CD8-positive, alpha-beta memory T cell (primary cell): ENCODE results near the gene MICALL1. TPM values are rescaled to one million over a fixed set of nuclear protein-coding genes. Genes with fewer than 3 reads are reported as not detected.
A peak's percentile ranks its signal among the peaks of the same experiment; 100 is the strongest.
"Not testable (repeated sequence)": the region's sequence is repeated elsewhere in the genome, so short reads cannot be mapped to it uniquely, and the experiment has no call there.

Experiments used
- CTCF ChIA-PET: fragments of 350-600 bp; sonication (Branson Sonifier 250); formaldehyde crosslinking; loops from one replicate; lab custom pipeline; 2021; ENCODE audit warnings: antibody characterized with exemption; lab: Charles Lee
- POLR2A ChIA-PET: fragments of 350-600 bp; sonication (Branson Sonifier 250); formaldehyde crosslinking; loops from one replicate; lab custom pipeline; 2021; ENCODE audit warnings: antibody characterized with exemption; lab: Charles Lee
- DNase-seq, 5 donors: peaks; one replicate each; pipeline versions ENCODE4 v3.0.0 to v3.0.0-alpha.2; 2020 to 2022; ENCODE audit warnings: mixed read lengths in 1 of 5
- H3K27ac ChIP-seq: one replicate; pipeline ENCODE4 v1.7.0; 2013; ENCODE audit warnings: low read depth, mild to moderate bottlenecking, low read length, moderate library complexity
- H3K27me3 ChIP-seq: 2 replicates; pipeline ENCODE4 v1.7.0; 2013; ENCODE audit warnings: low read length, mild to moderate bottlenecking; ENCODE audit not compliant: insufficient read depth, poor library complexity, severe bottlenecking
- H3K36me3 ChIP-seq: 2 replicates; pipeline ENCODE4 v1.7.0; 2013; ENCODE audit warnings: mild to moderate bottlenecking, low read length, moderate library complexity; ENCODE audit not compliant: insufficient read depth
- H3K4me1 ChIP-seq: 2 replicates; pipeline ENCODE4 v1.7.0; 2013; ENCODE audit warnings: mild to moderate bottlenecking, low read length, moderate library complexity; ENCODE audit not compliant: insufficient read depth
- H3K4me3 ChIP-seq: 2 replicates; pipeline ENCODE4 v1.7.0; 2013; ENCODE audit warnings: mild to moderate bottlenecking, low read length
- H3K9me3 ChIP-seq: 2 replicates; pipeline ENCODE4 v1.7.0; 2013; ENCODE audit warnings: mild to moderate bottlenecking, low read length
- H3K27ac Mint-ChIP-seq, 8 donors: one replicate each; pipeline ENCODE4 v1.8.0; 2020 to 2021; ENCODE audit warnings: mixed read lengths in 8 of 8, mild to moderate bottlenecking in 6 of 8, inconsistent platforms in 3 of 8, moderate library complexity in 3 of 8
- H3K27me3 Mint-ChIP-seq, 2 donors: one replicate each; pipeline ENCODE4 v1.8.0; 2020 to 2021; ENCODE audit warnings: mixed read lengths in 2 of 2, mild to moderate bottlenecking in 1 of 2, moderate library complexity in 1 of 2
- H3K36me3 Mint-ChIP-seq, 3 donors: one replicate each; pipeline ENCODE4 v1.8.0; 2020 to 2021; ENCODE audit warnings: mixed read lengths in 3 of 3, inconsistent platforms in 1 of 3, mild to moderate bottlenecking in 1 of 3
- H3K4me1 Mint-ChIP-seq, 3 donors: one replicate each; pipeline ENCODE4 v1.8.0; 2020 to 2021; ENCODE audit warnings: mixed read lengths in 3 of 3, inconsistent platforms in 1 of 3, mild to moderate bottlenecking in 1 of 3
- H3K4me3 Mint-ChIP-seq, 7 donors: one replicate each; pipeline ENCODE4 v1.8.0; 2020 to 2021; ENCODE audit warnings: mixed read lengths in 7 of 7, mild to moderate bottlenecking in 6 of 7, moderate library complexity in 4 of 7, inconsistent platforms in 2 of 7
- H3K9me3 Mint-ChIP-seq, 5 donors: one replicate each; pipeline ENCODE4 v1.8.0; 2020 to 2022; ENCODE audit warnings: mixed read lengths in 5 of 5, mild to moderate bottlenecking in 3 of 5, moderate library complexity in 2 of 5, inconsistent platforms in 1 of 5
- polyA plus RNA-seq: library from polyadenylated mRNA; unstranded; fragments of 300-500 nt; fragmentation: Illumina TruSeq; gene quantifications from one replicate; pipeline ENCODE4 v1.2.3, GENCODE V29; 2021
- total RNA-seq, 2 experiments: library from RNA; stranded (reverse); gene quantifications; one replicate each; pipeline ENCODE4 v1.2.3, GENCODE V29; 2021

The MICALL1 gene
- total and polyA plus RNA-seq, 3 experiments from 2014 or later: 7.2 to 25.8 (median 25.4) TPM

DNA sequence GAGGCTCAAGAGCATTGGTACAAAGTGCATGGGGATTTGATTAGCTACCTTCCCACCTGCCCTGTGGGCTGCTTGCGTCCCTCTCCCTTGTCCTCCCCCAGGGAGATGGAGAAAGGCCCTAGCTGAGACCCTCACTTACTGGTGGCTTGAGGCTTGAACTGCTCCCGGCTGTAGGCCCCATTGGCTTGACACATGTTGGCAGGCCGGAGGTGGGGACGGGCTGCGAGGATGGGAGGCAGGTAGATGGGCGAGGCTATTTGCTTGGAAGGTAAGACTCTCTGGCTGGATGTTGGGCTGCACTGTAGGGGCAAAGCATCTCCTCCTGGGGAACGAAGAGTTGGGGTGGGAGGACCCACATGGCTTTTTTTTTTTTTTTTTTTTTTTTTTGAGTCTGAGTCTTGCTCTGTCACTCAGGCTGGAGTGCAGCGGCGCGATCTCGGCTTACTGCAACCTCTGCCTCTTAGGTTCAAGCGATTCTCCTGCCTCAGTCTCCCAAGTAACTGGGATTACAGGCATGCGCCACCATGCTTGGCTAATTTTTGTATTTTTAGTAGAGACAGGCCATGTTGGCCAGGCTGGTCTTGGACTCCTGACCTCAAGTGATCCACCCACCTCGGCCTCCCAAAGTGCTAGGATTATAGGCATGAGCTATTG, 41.2 kb downstream of the MICALL1 start:
- H3K9me3 Mint-ChIP-seq, DNase-seq, CTCF ChIA-PET, H3K27me3 ChIP-seq, H3K36me3 ChIP-seq, H3K4me3 ChIP-seq, H3K27me3 Mint-ChIP-seq, H3K27ac Mint-ChIP-seq, H3K9me3 ChIP-seq, H3K4me1 Mint-ChIP-seq, H3K4me1 ChIP-seq, H3K27ac ChIP-seq, H3K4me3 Mint-ChIP-seq, H3K36me3 Mint-ChIP-seq, POLR2A ChIA-PET: not testable (repeated sequence)

- Histone ChIP-seq H3K36me3 (no peaks in the 10 kb centered on the region), H3K4me3 (no peak overlapping the region), H3K4me1 (peaks cover 17% of the 10 kb centered on the region), H3K27me3 (peaks cover 5% of the 10 kb centered on the region), H3K27ac (no peak overlapping the region), H3K9me3 (no peaks in the 10 kb centered on the region)
- peak overlapping the region in 1 of 8 donors; percentile 51 for H3K27ac Mint-ChIP-seq
- CTCF ChIA-PET: interaction anchor here (1.2 to 1.3 kb wide), 2 partner anchors 13 to 45 kb away, joined by 3 read pairs; partner anchors contain the start of gene MICALL1
- H3K36me3 Mint-ChIP-seq: peaks cover 0 to 12% (median 3%) of the 10 kb centered on the region in 3 donors
- DNase-seq: no peak
- POLR2A ChIA-PET: no interaction called here
- H3K4me3 Mint-ChIP-seq: peak overlapping the region in 2 of 7 donors; percentile 17 to 45
- peaks cover 8 to 12% of the 10 kb centered on the region in 2 donors for H3K27me3 Mint-ChIP-seq
- H3K4me1 Mint-ChIP-seq: peaks cover 27 to 31% (median 29%) of the 10 kb centered on the region in 3 donors
- H3K9me3 Mint-ChIP-seq: no peaks in the 10 kb centered on the region
Measured at GRCh38 chr22:37951305-37951704, 45.2 kb downstream of the MICALL1 start.

DNA sequence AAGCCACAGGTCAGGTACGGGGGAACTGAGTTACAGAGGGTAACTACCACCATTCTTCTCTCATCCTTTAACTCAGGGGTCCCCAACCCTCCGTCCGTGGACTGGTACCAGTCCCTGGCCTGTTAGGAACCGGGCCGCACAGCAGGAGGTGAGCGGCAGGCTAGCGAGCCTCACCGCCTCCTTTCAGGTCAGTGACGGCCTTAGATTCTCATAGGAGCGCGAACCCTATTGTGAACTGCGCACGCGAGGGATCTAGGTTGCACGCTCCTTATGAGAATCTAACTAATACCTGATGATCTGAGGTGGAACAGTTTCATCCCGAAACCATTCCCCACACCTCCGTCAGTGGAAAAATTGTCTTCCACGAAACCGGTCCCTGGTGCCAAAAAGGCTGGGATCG, 46.5 kb downstream of the MICALL1 start:
- H3K27me3 Mint-ChIP-seq: peaks cover 9 to 12% of the 10 kb centered on the region in 2 donors
- H3K36me3 Mint-ChIP-seq: peaks cover 4 to 24% (median 14%) of the 10 kb centered on the region in 3 donors
- not testable (repeated sequence) for H3K36me3 ChIP-seq, DNase-seq, H3K9me3 ChIP-seq, H3K27me3 ChIP-seq, H3K9me3 Mint-ChIP-seq, H3K27ac ChIP-seq
- ChIA-PET POLR2A (interaction anchor here (0.6 kb wide), 1 partner anchor 602 kb away, joined by 4 read pairs; no protein-coding TSS in a partner anchor), CTCF (interaction anchor here (1.2 to 1.4 kb wide), 4 partner anchors 12 to 47 kb away, joined by 3 to 4 read pairs (median 3); partner anchors contain the start of gene MICALL1)
- peak overlapping the region; percentile 93 for H3K4me3 ChIP-seq
- H3K4me1 ChIP-seq: peaks cover 17% of the 10 kb centered on the region
- H3K4me3 Mint-ChIP-seq: peak overlapping the region; percentile 94 to 100 (median 99)
- peaks cover 38 to 44% (median 42%) of the 10 kb centered on the region in 3 donors for H3K4me1 Mint-ChIP-seq
- peak overlapping the region in 6 of 8 donors; percentile 36 to 98 (median 58) for H3K27ac Mint-ChIP-seq

- DNase-seq: no peak
- Histone ChIP-seq H3K9me3 (no peaks in the 10 kb centered on the region), H3K4me3 (peak overlapping the region; percentile 93), H3K27ac (peak overlapping the region; percentile 77), H3K4me1 (peaks cover 17% of the 10 kb centered on the region), H3K27me3 (peaks cover 5% of the 10 kb centered on the region), H3K36me3 (peaks cover 10% of the 10 kb centered on the region)
- peaks cover 41 to 47% (median 45%) of the 10 kb centered on the region in 3 donors for H3K4me1 Mint-ChIP-seq
- H3K27me3 Mint-ChIP-seq: peaks cover 8 to 12% of the 10 kb centered on the region in 2 donors
- ChIA-PET POLR2A (interaction anchor here (0.6 kb wide), 1 partner anchor 18 kb away, joined by 4 read pairs; no protein-coding TSS in a partner anchor), CTCF (interaction anchor here (1.3 to 2.0 kb wide), 4 partner anchors 13 to 135 kb away, joined by 3 to 7 read pairs (median 4); partner anchors contain the start of gene MICALL1)
- no peaks in the 10 kb centered on the region for H3K9me3 Mint-ChIP-seq
- H3K4me3 Mint-ChIP-seq: peak overlapping the region; percentile 94 to 100 (median 99)
- peaks cover 4 to 28% (median 16%) of the 10 kb centered on the region in 3 donors for H3K36me3 Mint-ChIP-seq
- H3K27ac Mint-ChIP-seq: peak overlapping the region in 7 of 8 donors; percentile 63 to 100 (median 98)
Measured at GRCh38 chr22:37953062-37953436, 47.0 kb downstream of the MICALL1 start.

DNA sequence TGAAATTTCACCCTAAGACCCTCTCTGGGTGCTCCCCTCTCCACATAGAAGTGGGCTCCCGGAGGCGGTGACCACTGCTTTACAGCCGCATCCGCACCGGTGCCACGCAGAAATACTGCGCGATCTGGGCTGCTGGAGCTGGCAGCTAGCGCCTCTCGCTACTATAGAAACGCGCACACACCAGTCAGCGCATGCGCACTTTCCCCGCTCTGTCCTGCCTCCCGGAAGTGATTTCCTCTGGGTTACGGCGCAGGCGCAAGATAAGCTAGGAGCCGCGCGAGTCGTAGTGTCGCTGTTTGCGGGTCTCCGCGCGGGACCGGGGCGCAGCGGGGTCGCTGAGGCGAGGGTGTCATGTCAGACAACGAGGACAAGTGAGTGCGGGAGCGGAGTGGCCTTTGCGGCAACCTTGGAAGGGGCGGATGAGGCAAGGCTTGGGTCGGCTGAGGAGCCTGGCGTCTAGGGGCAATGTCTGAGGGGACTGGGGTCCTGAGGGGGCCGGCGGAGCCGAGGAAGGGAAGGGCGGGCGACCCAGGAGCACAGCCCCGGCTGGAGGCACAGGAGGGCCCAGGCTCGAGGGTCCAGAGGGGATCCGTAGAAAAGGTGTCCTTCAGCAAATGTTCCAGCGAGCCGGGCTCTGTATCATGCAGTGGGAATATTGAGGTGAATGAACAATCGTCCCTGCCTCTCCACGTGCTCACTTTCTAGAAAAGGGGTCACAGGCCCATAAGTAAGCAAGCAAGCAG, 47.5 kb downstream of the MICALL1 start, which contains the start of the genes C22orf23 and POLR2F:
C22orf23 (minus strand) TSS at position 165 of the 743 bp plus-strand sequence. CDS start 452 bp downstream, outside the sequence.
POLR2F (plus strand) TSS at position 263 of the 743 bp plus-strand sequence; CDS start at position 352, 89 bp downstream.
- peak within 1 kb of the TSS; percentile 94 to 100 (median 99) for H3K4me3 Mint-ChIP-seq
- Histone ChIP-seq H3K9me3 (no peaks in the 10 kb centered on the region), H3K36me3 (peaks cover 13% of the 10 kb centered on the region), H3K27me3 (peaks cover 5% of the 10 kb centered on the region), H3K4me3 (peak within 1 kb of the TSS; percentile 93), H3K27ac (peak within 1 kb of the TSS; percentile 77), H3K4me1 (peaks cover 17% of the 10 kb centered on the region)
- H3K27me3 Mint-ChIP-seq: peaks cover 8 to 12% of the 10 kb centered on the region in 2 donors
- peak; percentile 94 to 98 (median 96) for DNase-seq
- ChIA-PET POLR2A (interaction anchor here (0.5 to 1.2 kb wide), 5 partner anchors 18 to 142 kb away, joined by 3 to 4 read pairs (median 4); partner anchors contain the start of gene MICALL1), CTCF (interaction anchor here (1.3 to 2.0 kb wide), 6 partner anchors 12 to 136 kb away, joined by 3 to 7 read pairs (median 4); partner anchors contain the start of gene MICALL1)
- H3K4me1 Mint-ChIP-seq: peaks cover 43 to 50% (median 49%) of the 10 kb centered on the region in 3 donors
- peaks cover 4 to 32% (median 19%) of the 10 kb centered on the region in 3 donors for H3K36me3 Mint-ChIP-seq
- no peaks in the 10 kb centered on the region for H3K9me3 Mint-ChIP-seq
- peak within 1 kb of the TSS; percentile 70 to 100 (median 98) for H3K27ac Mint-ChIP-seq

DNA sequence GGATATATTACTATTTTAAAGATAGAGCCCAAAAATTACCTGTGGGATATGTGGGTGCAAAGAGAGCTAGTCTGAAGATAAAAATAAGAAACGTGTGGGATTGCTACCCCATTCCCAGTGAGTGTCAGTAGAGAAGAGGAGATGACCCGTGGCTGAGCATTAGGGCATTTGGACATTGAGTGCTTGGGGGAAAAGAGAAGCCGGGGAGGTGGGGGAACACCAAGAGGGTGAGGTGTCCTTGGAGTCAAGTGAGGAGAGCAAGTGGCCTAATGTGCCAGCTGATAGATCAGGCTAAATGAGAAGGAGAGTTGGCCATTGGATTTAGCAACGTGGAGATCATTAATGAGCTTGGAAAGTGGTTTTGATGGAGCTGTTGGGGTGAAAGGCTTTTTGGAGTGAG, 48.6 kb downstream of the MICALL1 start:
- Mint-ChIP-seq H3K9me3 (no peaks in the 10 kb centered on the region), H3K27me3 (peaks cover 8 to 12% of the 10 kb centered on the region in 2 donors), H3K27ac (peak overlapping the region in 7 of 8 donors; percentile 47 to 98 (median 70)), H3K4me3 (peak overlapping the region; percentile 94 to 100 (median 99)), H3K4me1 (peaks cover 47 to 57% (median 52%) of the 10 kb centered on the region in 3 donors), H3K36me3 (peaks cover 11 to 43% (median 29%) of the 10 kb centered on the region in 3 donors)
- H3K27me3 ChIP-seq: peaks cover 5% of the 10 kb centered on the region
- H3K9me3 ChIP-seq: no peaks in the 10 kb centered on the region
- H3K36me3 ChIP-seq: peaks cover 21% of the 10 kb centered on the region
- peak overlapping the region; percentile 77 for H3K27ac ChIP-seq
- POLR2A ChIA-PET: interaction anchor here (0.6 to 1.2 kb wide), 3 partner anchors 49 to 143 kb away, joined by 3 to 4 read pairs (median 4); partner anchors contain the start of gene MICALL1
- peaks cover 17% of the 10 kb centered on the region for H3K4me1 ChIP-seq
- CTCF ChIA-PET: interaction anchor here (0.7 to 2.0 kb wide), 5 partner anchors 11 to 137 kb away, joined by 3 to 7 read pairs (median 4); no protein-coding TSS in a partner anchor
- H3K4me3 ChIP-seq: no peak overlapping the region
- DNase-seq: no peak

DNA sequence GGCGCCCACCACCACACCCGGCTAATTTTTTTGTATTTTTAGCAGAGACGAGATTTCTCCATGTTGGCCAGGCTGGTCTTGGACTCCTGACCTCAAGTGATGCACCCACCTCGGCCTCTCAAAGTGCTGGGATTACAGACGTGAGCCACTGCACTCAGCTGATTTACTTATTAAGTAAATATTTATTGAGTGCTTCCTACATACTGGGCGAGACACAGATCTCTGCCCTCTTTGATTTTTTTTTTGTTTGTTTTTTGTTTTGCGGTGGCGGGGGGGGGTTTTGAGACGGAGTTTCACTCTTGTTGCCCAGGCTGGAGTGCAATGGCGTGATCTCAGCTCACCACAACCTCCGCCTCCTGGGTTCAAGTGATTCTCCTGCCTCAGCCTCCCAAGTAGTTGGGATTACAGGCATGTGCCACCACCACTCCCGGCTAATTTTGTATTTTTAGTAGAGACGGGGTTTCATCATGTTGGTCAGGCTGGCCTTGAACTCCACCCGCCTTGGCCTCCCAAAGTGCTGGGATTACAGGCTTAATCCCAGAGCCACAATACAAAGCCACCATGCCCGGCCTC, 49.8 kb downstream of the MICALL1 start:
- DNase-seq, H3K27ac ChIP-seq, H3K4me3 Mint-ChIP-seq, H3K27me3 ChIP-seq, CTCF ChIA-PET, POLR2A ChIA-PET, H3K9me3 Mint-ChIP-seq, H3K4me3 ChIP-seq, H3K9me3 ChIP-seq: not testable (repeated sequence)
- peak overlapping the region in 1 of 8 donors; percentile 66 for H3K27ac Mint-ChIP-seq
- H3K27me3 Mint-ChIP-seq: peaks cover 8 to 12% of the 10 kb centered on the region in 2 donors
- H3K36me3 ChIP-seq: peaks cover 25% of the 10 kb centered on the region
- H3K36me3 Mint-ChIP-seq: peaks cover 11 to 52% (median 29%) of the 10 kb centered on the region in 3 donors
- H3K4me1 Mint-ChIP-seq: peaks cover 47 to 57% (median 52%) of the 10 kb centered on the region in 3 donors
- peaks cover 17% of the 10 kb centered on the region for H3K4me1 ChIP-seq
